Panc1 (cell line): ENCODE results near the gene APBB2.

Source experiments
- POLR2AphosphoS5 ChIP-seq: IDR thresholded peaks from 2 replicates; pipeline ENCODE4 v1.6.1; 2012; ENCODE audit warnings: mild to moderate bottlenecking, low read depth, low read length, moderate library complexity
- REST ChIP-seq, 2 experiments: IDR thresholded peaks; 2 replicates each; pipeline ENCODE4 v1.6.1; 2011 to 2012; ENCODE audit warnings: low read depth in 2 of 2, control low read depth in 1 of 2, low read length in 1 of 2, mild to moderate bottlenecking in 1 of 2, moderate library complexity in 1 of 2; ENCODE audit not compliant: insufficient read depth in 1 of 2
- TF ChIP-seq, protein P1 (sequence below): fragments of 450-650 bp; IDR thresholded peaks from 2 replicates; pipeline ENCODE4 v1.5.1; 2017; ENCODE audit warnings: mild to moderate bottlenecking

- TF ChIP-seq, protein P1, sequence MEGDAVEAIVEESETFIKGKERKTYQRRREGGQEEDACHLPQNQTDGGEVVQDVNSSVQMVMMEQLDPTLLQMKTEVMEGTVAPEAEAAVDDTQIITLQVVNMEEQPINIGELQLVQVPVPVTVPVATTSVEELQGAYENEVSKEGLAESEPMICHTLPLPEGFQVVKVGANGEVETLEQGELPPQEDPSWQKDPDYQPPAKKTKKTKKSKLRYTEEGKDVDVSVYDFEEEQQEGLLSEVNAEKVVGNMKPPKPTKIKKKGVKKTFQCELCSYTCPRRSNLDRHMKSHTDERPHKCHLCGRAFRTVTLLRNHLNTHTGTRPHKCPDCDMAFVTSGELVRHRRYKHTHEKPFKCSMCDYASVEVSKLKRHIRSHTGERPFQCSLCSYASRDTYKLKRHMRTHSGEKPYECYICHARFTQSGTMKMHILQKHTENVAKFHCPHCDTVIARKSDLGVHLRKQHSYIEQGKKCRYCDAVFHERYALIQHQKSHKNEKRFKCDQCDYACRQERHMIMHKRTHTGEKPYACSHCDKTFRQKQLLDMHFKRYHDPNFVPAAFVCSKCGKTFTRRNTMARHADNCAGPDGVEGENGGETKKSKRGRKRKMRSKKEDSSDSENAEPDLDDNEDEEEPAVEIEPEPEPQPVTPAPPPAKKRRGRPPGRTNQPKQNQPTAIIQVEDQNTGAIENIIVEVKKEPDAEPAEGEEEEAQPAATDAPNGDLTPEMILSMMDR, result no peak
- no peak for TF ChIP-seq POLR2AphosphoS5
- no peak for TF ChIP-seq REST (IDR thresholded peaks at IDR 0.05; ENCODE audit: insufficient read depth in 1 of 2, low read depth in 2 of 2, low read length in 1 of 2)
Measured at GRCh38 chr4:40874331-40874730, 340.0 kb downstream of the APBB2 start.
